NCI-H524 (cell line): ENCODE results near the gene LIFR.
A peak's percentile ranks its signal among the peaks of the same experiment; 100 is the strongest.

Source experiments
- DNase-seq, 2 experiments: peaks; one replicate each; lab custom pipeline; 2025; lab: John Stamatoyannopoulos, UW

Gene LIFR

DNA sequence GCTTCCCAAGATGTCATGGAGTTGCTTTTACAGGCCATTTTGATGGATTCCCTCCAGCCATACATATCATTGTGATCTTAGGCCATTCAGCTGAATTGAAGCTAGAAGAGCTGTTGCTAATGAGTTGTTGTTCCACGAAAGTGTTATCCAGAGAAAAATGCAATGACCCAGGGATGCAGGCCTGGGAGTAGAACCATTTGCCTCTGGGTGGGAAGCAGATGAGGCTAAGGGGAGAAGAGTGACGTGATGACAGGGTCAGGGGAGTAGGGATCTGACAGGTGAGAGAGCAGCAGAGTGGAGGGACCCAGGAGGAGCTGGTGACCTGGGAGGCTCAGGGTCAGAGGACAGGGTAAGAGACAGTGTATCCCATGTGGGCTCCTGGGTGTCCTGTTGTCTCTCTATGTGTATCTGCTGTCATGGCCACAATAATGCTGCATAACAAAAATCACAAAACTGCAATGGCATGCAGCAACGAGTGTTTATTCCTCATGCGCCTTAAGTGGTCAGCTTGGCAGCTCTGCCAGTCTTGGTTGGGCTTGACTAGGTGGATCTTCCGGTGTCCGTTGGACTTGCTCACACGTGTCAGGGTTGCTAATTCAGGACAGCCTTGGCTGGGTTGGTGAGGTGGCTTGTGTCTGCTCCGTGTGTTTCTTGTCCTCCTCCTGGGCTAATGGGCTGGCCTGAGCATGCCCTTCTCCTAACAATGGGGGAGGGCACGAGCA is 90.6 kb downstream of the LIFR start:
- DNase-seq = no peak

DNA sequence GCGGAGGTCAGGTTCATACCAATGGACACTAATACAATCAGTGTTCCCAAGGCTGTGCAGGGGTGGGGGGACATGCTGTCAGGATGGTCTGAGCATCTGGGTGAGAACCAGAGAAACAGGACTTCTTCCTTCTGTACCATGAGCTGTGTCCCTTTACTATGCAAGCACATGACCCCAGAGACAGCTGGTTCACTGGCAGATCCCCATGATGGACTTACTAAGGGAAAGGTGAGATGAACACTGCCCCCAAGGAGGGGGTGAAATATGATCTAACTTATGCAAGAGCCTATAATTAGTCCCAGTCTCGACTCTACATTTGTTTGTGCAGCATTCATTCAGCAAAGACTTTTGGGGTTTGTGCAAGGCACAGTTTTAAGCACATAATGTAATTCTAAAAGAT is 91.4 kb downstream of the LIFR start:
- peak; percentile 61 to 90 for DNase-seq

DNA sequence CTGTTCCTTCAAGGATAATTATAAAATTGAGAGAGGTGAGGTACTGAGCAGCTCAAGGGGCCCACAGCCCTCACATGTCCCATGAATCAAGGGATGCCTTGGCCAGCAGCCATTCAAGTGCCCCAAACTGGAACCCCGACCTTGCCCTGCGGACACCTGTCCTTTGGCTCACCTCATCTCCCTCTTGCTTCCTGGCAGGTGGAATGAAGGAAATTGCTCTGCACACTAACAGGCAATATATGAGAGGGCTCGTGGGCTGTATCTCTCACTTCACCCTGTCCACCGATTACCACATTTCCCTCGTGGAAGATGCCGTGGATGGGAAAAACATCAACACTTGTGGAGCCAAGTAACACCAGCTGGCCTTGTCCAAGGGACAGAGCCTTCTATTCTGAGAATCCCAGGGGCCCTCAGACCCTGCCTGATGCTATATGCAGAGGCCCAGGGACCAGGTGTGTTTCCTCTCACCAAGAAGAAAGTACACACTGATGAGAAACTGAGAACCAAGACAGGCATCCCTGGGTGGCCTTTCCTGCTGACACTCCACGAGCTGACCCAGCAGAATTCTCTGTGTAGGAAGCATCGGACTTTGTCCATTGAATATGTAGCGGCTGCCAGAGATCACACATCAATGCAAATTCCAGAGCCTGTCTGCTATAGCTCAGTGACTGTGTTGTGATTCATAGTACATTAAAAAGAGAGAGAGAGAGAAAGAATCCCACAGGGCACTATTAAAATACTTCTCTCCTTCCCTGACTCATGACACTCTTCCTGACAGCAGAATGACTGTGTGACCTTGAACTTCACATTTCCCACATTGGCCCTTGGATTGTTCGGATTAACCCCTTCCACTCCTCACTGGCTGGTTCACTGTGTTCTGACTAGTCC is 92.6 kb downstream of the LIFR start:
- DNase-seq = no peak

DNA sequence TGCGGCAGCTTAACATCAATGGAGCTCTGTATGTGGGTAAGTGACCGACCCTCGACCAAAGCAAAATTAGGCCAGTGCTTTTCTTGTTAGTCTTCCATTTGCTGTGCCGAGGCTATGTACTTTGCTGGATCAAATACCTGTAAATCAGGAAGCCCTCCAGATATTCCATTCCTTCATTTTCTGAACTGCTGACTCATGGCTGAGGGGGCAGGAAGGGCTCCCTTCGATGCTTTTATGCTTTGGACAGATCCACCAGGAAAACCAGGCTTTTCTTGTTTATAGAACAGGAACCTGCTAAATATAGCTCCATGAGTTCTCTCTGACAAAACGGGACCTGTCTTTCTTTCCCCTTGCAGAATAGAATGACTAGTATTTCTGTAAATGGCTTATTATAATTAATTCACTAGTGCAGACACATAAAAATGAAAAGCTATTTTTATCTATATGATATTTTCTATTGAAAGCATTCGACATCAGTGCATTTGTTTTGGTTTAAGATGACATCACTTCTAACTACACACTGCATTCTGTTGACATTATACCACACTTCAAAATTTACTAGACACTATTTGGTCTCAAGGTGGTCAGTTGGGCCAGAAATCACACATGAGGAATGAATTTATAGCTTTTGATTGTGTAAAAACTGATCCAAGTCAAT is 93.3 kb downstream of the LIFR start:
- no peak for DNase-seq

DNA sequence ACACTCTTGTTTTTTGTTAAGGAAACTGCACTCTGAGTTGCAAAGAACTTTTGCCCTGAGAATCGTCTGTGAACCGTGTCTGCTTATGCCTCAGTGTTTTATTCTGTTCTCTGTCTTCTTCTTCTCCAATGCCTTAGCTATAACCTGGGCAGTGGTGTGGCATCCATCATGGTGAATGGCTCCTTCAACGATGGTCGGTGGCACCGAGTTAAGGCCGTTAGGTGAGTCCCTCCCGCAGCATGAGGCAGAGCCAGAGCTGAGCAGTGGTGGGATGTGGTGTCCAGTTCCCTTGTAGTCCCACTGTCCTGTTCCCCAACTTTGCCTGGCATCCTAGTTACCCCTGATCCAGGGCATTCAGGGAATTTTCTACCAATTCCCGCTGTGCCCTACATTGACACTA is 98.3 kb downstream of the LIFR start:
- DNase-seq = no peak

DNA sequence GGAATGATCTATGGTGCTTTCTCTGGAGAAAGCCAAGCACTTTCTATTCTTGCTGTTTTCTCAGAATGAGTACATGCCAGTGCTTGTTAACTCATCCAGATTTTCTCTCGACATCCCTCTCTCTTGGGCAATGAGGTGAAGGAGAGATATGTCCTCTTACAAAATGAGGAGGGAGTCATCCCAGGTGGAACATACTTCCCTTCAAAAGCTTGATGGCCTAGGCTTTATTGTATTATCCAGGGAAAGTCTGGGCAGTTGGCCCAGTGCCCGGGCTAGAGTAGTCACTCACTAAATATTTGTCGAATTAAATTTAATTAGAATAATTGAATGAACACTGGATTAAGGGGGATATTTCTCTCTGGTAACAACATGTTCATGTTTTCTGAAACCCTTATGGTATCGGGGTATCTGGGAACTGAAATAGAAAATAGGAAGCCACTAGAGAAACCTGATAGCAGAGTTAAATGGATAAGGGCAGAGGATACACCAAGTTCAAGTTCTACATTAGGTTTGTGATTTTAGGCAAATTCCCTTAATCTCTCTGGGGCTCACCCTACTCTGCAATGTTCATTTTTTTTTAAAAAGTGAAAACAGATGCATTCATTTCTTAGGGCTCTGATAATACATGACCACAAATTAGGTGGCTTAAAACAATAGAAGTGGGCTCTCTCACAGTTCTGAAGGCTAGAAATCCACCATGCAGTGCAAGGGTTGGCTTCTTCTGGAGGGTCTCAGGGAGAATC is 99.6 kb downstream of the LIFR start:
- peak; percentile 12 to 68 for DNase-seq

DNA sequence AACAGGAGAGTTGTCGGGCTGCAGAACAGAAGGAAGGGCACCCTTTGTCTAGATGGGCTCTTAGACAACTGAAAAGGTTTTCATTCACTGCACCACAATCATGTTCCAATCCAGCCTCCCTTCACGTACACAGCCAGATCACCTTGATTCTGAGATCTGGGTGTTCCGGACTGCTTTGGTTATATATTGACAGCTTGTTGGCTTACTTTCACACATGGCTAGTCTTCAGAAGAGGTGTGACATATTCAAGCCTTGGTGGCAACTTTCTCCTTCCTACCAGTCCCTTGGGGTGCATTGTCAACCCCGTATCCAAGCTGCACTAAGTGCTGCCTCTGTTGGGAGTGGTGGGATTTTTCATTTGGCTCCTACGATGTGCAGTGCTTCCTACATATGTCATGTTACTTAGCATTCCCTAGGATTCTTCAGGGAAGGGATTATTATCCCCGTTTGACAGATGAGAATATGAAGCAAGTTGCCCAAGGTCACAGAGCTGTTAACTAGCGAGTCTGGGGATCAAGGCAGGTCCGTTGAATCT is 100.6 kb downstream of the LIFR start:
- DNase-seq = no peak

DNA sequence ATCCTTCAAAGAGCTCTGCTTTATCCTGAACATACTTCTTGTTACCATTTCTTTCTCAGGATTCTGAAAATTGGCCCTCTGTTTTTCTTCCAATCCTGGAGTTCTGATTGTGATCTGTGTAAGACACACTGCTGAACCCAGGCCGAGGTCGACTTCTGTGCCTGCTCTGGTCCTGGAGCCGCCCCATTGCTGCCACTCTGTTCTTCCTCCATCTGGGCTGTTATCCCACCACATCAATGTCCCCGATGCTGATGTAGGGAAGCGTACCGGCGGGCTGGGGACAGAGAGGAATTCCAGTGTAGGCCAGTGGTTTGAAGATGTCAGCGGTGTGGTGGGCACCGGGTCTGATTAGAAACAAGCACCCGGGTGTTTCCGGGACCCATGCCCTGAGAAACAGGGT is 102.5 kb downstream of the LIFR start:
- no peak for DNase-seq

DNA sequence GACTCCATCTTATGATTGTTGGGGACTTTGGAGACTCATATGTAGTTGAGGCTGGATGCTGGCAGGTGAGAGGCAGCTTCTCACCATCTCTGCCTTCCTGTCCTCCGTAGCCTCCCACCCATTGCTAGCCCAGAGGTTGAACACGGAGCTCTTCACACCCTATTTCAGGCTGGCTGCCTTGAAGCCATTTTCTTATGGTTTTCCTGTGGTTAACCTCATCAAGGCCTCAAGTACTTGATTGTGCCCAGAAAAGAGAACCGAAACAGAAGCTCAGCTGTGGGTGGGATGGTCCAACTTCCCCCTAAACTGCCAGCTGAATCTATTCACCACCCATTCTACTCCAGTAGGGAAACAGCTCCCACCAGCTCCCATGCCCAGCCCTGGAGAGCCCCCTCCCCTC is 102.9 kb downstream of the LIFR start:
- no peak for DNase-seq

DNA sequence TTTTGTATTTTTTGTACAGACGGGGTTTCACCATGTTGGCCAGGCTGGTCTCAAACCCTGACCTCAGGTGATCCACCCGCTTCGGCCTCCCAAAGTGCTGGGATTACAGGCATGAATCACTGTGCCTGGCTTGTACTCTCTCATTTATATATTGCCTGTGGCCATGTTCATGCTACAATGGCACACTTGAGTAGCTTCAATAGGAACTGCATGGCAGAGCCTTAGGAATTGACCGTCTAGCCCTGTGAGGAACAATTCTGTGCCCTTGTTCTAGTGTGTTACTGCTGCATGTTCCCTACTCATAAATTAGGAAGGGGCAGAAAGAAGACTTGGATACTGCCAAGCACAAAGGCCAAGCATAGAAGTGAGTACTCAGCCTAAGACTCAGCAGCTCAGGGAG is 104.2 kb downstream of the LIFR start:
- DNase-seq = no peak

DNA sequence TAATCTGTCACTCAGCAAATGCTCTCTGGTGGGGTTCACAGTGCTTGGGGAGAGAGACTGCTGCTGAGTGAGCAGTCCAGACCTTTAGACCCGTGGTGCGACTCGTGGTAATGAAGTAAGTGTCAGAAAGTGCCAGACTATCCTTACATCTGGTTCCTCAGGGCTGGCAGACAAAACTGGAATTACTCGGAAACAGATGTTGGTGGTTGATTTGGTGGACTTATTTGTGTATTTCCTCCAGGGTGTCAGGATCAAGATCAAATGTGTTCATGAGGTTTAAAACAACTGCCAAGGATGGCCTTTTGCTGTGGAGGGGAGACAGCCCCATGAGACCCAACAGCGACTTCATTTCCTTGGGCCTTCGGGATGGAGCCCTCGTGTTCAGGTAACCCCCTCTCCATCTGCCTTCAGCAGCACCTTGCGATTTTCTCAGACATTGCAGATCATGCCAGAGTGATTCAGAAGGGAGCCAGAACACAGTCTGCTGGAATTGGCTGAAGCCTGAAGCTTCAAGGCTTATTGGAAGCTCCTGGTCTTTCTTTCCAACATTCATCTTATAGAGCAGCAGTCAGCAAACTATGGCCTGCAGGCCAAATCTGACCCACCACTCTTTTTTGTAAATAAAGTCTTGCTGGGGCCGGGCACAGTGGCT is 105.2 kb downstream of the LIFR start:
- DNase-seq = no peak

DNA sequence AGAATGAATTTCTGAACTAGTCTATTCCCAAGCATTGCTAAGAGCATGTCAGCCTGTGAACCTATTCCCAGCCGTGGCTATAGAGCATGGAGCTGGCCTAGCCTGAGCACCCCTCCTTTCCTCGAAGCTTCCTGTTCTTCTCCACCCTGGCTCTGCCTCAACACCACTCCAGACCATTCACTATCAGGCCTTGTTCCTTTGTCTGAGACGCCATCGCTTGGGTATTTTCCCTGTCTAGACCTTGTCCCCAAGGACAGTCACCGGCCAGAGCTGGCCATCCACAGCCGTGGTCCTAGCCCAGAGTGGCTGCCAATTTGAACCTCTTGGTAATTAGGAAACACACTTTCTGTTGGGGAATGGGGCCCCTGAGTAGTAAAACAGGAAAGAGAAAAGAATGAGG is 105.8 kb downstream of the LIFR start:
- no peak for DNase-seq

DNA sequence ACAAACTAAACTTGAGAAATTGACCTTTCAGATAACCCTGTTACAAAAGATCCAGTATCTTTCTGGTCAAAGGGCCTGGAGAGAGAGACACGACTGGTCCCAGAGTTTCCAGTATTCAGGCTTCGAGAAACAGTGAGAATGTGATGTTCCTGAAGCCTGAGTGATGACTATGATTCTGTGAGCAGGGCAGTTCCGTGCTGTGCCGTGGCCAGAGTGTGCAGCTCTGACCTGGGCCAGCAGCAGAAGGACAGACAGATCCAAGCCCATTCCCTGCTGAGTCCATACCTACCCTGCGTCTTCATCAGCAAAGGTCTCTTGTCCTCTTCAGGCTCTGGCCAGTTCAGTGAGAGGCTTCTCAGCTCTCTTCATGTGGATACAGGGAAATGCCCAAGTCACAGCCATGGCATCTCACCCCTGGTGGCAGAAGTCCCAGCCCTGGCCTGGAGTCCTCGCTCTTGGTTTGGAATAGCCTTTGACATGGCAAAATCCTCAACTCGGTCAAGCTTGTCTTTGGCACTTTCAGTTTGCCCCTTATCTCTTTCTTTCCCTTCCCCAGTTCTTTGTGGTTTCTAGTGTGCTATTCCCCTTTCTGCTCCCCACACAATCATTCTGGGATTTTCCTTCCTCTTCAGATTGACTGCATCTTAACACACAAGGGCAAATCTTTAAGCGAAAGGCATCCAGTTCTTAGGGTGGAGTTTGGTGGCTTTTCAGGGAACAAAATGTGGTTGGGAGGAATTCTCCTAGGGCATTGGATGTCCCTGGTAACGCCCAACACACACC is 107.7 kb downstream of the LIFR start:
- no peak for DNase-seq

DNA sequence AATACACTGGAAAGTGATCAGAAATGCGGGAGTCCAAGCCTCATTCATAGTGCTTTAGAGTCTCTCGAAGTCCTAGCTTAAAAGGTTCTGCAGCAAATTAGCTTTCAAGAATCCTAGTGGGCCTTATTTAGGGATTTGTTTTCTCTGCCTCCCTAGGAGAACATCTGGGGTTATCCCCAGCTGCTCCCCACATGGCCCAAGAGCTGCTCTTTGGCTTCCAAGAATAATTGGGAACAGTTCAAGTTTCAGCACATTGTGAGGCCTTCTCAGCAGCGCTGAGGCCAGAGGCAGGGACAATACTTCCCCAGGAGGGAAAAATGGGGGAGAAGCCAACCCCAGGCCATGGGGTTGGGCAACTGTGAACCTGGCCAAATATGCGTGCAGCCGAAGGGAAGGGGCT is 108.7 kb downstream of the LIFR start:
- DNase-seq = peak in 1 of 2 experiments; percentile 20

DNA sequence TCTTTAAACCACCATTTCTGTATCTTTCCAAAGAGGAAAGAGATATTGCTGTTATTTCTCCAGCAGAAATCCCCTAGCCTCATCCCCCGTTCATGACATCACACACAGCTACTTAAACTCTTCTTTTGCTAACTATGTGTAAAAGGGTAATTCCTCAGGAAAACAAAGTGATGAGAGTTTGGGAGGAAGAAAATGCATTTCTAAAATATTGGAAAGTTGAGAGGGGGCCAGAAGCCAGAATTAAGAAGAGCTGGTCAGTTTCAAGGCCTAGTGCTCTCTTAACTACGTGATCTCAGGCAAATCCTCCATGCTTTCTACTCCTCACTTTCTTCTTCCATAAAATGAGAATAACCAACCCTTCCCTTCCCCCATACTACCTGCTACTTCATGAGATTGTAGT is 109.4 kb downstream of the LIFR start:
- DNase-seq = no peak

DNA sequence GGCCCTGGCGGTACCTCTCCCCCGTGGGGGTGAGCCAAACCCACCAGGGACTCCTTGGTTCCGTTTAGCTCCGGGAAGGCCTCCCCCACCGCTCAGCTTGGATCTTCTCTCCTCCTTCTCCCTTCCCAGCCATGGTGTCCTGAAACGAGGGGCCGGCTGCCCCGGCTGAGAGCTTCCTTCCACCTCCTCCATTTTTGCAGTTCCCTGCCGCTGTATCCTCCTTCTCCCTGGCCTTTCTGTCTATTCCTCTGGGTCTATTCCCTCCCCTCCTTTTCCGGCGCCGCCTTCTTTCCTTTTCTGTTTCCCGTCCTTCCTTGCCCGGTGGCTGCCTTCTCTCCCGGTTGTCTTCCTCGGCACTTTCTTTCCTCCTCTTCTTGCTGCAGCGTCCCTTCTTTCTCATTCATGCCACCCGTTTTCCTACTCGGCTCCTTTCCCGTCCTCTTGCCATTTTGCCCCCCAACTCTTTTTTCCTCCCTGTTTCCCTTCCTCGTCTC is 110.4 kb downstream of the LIFR start:
- no peak for DNase-seq

DNA sequence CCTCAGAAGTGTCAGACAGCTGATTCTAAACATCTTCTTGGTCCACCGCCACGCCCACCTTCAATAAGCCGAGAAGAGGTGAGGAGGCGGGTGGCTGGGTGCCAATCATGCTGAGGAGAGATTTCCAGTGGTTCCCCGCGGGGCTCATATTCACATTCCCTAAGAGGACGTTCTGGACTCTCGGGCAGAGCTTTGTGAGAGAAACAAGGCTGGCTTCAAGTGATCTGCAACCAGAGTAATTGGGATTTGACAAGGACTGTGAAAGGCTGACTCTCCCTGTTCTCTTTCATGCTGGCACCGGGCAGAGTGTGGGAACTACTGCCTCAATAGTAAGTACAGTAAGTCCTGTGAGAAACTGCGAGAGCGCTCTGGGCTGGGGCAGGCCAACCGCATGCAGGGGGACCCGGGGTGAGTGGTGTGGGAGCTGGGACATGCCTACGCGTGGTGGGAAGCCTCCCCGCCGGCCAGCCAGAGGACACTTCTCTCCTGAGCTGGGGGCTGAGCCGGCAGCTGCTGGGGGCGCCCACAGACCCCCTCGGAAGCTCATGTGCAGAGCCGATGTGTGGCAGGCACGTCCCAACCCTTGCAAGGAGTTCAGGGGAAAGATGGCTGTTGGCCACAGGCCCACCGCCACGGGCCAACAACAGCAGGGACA is 110.9 kb downstream of the LIFR start:
- peak; percentile 50 to 66 for DNase-seq

DNA sequence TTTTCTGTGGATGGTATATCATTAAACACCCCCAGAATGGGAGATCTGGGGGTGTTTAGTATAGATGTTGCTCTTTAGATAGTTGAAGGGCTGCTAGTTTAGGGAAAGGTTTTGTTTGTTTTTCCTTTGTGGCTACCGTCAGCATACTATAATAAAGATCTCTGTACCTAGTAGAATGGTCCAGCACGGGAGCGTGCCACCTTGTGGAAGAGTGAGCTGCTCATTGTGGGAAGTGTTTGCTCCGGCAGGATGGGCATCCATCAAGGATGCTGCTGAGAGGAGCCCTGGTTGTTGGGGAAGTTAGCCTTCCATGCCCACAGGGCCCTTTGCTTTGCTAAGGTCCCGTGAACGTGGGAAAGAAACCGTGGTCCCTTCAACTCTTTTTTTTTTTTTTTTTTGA is 113.1 kb downstream of the LIFR start:
- DNase-seq = no peak

DNA sequence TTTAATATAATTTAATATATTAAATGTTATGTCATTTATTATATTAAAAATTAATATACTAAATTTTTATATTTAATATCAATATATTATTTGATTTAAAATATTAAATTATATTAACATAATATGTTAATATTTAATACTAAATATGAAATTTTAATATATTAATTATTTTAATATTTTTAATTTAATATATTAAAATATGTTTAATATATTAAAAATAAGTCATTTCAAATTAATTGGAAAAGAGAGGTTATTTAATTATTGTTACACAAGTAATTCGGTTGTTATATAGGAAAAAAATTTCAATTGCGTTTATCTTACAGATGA is 114.2 kb downstream of the LIFR start:
- DNase-seq = no peak
